LNCAP (cell line): ENCODE results near the gene ATXN7L1.

Experiments used
- CTCF ChIP-seq: fragments of 450-650 bp; IDR thresholded peaks from 2 replicates; pipeline ENCODE4 v1.5.1; 2017; ENCODE audit warnings: mild to moderate bottlenecking

ATXN7L1 gene

GRCh38 chr7:105775580-105775979, 100.8 kb downstream of the ATXN7L1 start:
- TF ChIP-seq CTCF = no peak

- TF ChIP-seq CTCF = no peak
Measured at GRCh38 chr7:105773030-105773460, 103.4 kb downstream of the ATXN7L1 start.

- TF ChIP-seq CTCF = no peak
Measured at GRCh38 chr7:105769901-105770628, 106.3 kb downstream of the ATXN7L1 start.

GRCh38 chr7:105768898-105769507, 107.4 kb downstream of the ATXN7L1 start:
- TF ChIP-seq CTCF = no peak

GRCh38 chr7:105768117-105768516, 108.3 kb downstream of the ATXN7L1 start:
- TF ChIP-seq CTCF = no peak

- TF ChIP-seq CTCF = no peak
Measured at GRCh38 chr7:105766421-105767073, 109.9 kb downstream of the ATXN7L1 start.

- TF ChIP-seq CTCF = no peak
Measured at GRCh38 chr7:105765846-105766245, 110.6 kb downstream of the ATXN7L1 start.
